RWPE1 (cell line): ENCODE results near the gene DIP2A.

ENCODE experiments used
- CTCF ChIA-PET: fragments of 350-600 bp; sonication (Branson Sonifier 250); formaldehyde crosslinking; extraction: SDS; loops from one replicate; lab custom pipeline; 2021; lab: Yijun Ruan, JAX
- POLR2A ChIA-PET: fragments of 400-600 bp; formaldehyde crosslinking; extraction: SDS; loops from one replicate; lab custom pipeline; 2020; ENCODE audit warnings: antibody characterized with exemption; ENCODE audit not compliant: low non-redundant PET; lab: Yijun Ruan, JAX
- DNase-seq: peaks from one replicate; pipeline ENCODE4 v3.0.0; 2012; ENCODE audit warnings: low spot score
- H3K27ac ChIP-seq: fragments of 450-650 bp; 2 replicates; pipeline ENCODE4 v1.5.1; 2017
- TF ChIP-seq, protein P1 (sequence below): fragments of 450-650 bp; conservative IDR thresholded peaks from 2 replicates; pipeline ENCODE4 v1.5.1; 2017; ENCODE audit warnings: low read depth, mild to moderate bottlenecking

Gene DIP2A

DNA sequence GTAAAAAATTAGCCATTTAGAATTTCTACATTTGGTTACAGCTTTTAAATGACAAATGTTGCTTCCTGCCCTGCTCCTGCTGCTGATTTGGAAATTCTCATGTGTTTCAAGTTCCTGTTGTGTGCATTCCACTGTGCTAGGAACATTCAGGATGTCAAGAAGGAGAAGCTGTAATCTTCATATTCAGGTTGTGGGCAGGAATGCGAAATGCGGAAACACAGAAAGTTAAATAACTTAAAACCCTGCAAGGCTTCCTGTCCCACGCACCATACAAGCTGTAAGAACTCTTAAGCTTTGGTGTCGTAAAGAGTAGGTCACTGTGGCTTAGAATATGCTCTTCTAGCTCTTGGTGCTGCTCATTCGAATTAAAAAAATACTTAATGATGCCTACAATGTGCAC is 93.6 kb downstream of the DIP2A start:
- H3K27ac ChIP-seq = no peak overlapping the region
- DNase-seq = no peak
- CTCF ChIA-PET = interaction anchor here (1.0 kb wide), 1 partner anchor 88 kb away, joined by 3 read pairs; no protein-coding TSS in a partner anchor
- POLR2A ChIA-PET = no interaction called here
- TF ChIP-seq, protein P1, sequence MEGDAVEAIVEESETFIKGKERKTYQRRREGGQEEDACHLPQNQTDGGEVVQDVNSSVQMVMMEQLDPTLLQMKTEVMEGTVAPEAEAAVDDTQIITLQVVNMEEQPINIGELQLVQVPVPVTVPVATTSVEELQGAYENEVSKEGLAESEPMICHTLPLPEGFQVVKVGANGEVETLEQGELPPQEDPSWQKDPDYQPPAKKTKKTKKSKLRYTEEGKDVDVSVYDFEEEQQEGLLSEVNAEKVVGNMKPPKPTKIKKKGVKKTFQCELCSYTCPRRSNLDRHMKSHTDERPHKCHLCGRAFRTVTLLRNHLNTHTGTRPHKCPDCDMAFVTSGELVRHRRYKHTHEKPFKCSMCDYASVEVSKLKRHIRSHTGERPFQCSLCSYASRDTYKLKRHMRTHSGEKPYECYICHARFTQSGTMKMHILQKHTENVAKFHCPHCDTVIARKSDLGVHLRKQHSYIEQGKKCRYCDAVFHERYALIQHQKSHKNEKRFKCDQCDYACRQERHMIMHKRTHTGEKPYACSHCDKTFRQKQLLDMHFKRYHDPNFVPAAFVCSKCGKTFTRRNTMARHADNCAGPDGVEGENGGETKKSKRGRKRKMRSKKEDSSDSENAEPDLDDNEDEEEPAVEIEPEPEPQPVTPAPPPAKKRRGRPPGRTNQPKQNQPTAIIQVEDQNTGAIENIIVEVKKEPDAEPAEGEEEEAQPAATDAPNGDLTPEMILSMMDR = no peak

DNA sequence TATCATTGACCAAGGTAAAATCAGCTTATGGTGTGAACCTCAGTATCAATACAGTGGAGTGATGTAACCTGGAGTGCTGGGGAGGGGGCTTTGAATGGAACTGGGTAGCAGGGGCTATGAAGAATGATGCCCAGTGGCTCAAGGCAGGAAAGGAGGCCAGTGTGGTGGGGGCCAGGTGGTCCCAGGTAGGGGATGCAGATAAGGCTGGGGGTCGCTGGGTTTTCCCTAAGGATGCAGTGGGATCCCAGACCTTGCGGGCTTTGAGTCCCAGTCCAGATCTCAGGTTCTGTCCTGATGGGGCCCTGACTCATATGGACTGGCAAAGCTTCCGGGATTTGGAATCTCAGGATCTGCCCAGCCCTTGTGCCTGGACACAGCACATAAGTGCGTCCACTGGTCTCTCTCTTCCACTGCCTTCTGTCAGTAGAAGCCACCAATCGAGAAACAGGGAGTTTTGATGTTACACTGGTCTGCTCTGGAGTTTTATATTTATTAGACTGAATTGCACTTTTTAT is 94.2 kb downstream of the DIP2A start:
- ChIA-PET POLR2A (no interaction called here), CTCF (interaction anchor here (1.0 kb wide), 1 partner anchor 87 kb away, joined by 3 read pairs; no protein-coding TSS in a partner anchor)
- DNase-seq = no peak
- H3K27ac ChIP-seq = no peak overlapping the region
- TF ChIP-seq, protein P1 = no peak

DNA sequence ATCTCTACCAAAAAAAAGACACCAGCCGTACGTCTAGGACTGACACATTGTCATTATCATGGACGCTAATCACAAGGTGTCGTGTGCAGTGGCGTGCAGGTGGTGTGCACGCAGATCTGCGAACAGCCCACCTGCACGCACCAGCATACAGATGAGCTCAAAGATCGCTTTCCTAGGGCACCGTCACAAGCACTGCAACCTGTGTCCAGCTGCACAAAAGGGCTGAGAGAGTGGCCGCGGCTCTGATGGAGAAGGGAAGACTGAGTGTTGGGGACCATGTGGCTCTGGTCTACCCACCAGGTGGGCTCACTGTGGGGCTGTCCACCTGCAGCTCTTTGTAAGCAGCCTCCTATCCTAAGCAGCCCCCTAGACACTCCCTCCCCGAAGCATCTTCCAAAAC is 95.3 kb downstream of the DIP2A start:
- ChIA-PET POLR2A (no interaction called here), CTCF (no interaction called here)
- H3K27ac ChIP-seq = no peak overlapping the region
- TF ChIP-seq, protein P1 = no peak
- no peak for DNase-seq

DNA sequence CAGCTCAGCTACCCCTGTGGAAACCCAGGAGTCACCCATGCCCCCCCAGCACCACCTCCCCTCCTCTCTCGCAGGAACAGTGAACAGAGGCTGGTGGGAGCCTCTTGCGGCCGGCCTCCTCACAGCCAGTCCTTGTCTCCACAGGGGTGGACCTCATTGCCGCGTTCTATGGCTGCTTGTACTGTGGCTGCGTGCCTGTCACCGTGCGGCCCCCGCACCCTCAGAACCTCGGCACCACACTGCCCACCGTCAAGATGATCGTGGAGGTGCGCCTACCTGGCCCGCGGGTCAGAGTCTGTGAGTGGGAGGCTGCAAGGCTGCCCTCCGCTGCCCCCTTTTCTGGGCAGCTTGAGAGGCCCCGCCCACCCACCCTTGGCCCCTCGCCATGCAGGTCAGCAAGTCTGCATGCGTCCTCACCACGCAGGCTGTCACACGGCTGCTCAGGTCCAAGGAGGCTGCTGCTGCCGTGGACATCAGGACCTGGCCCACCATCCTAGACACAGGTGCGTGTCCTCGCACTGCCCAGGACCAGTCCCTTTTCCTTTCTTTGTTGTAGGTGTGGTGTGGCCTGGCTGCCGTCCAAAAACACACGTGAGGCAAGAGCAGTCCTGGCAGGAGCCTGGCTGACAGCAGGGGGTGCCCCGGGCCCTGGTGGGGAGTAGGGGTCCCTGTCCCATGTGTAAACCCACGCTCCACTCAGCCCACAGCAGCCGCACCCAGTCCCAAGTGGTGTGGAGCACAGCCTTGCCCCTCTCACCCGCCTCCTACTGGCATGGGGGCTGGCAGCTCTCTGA is 95.9 kb downstream of the DIP2A start:
- POLR2A ChIA-PET = no interaction called here
- DNase-seq = no peak
- CTCF ChIA-PET = no interaction called here
- TF ChIP-seq, protein P1 = no peak
- H3K27ac ChIP-seq = no peak overlapping the region

DNA sequence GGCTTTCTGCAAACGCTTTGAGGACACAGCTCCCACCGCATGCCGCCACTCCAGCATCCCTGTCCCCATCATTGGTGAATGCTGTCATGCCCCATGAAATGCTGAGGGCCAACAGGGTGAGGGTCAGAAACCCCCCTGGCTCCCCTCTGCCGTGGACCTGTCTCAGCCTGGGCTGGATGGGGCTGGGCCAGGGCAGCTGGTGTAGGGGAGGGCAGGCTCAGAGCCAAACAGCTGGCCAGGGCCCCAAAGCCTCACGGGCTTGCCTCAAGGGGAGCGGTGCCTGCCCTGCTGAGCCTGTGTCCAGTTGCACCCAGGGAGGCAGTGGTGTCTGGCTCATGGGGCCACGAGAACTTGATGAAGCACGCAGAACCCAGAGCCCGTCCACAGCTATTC is 96.5 kb downstream of the DIP2A start:
- no peak for DNase-seq
- H3K27ac ChIP-seq = no peak overlapping the region
- CTCF ChIA-PET = no interaction called here
- POLR2A ChIA-PET = no interaction called here
- TF ChIP-seq, protein P1 = no peak

DNA sequence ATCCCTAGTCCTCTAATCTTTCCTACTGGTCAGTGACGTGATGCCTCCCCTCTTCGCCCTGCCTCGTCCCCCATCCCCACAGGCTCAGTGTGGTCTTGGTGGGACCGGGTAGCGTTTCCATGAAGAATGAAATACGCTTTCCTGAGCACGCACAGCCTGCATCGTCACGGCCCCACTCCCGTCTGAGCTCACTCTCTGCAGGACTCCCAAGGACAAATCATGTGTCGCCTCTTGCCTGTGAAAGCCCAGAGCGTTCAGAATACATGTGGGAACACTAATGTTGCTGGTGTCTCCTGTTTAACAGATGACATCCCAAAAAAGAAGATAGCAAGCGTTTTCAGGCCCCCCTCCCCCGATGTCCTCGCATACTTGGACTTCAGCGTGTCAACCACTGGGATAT is 97.0 kb downstream of the DIP2A start:
- H3K27ac ChIP-seq = no peak overlapping the region
- TF ChIP-seq, protein P1 = no peak
- DNase-seq = no peak
- ChIA-PET CTCF (no interaction called here), POLR2A (no interaction called here)
